Smooth muscle cell (in vitro differentiated cells): Measurements from ENCODE around the gene NCCRP1. TPM values are rescaled to one million over a fixed set of nuclear protein-coding genes. Genes with fewer than 3 reads are reported as not detected.

Experiments
- DNase-seq: peaks from one replicate; lab custom pipeline; 2025; ENCODE audit not compliant: unreplicated experiment; lab: John Stamatoyannopoulos, UW
- H2AFZ ChIP-seq: fragments of 200-600 bp; sonication (generic); 2 replicates; pipeline ENCODE4 v1.6.0; 2016; ENCODE audit warnings: antibody characterized with exemption, low read depth, mild to moderate bottlenecking
- H3F3A ChIP-seq: fragments of 200-600 bp; sonication (generic); 2 replicates; pipeline ENCODE4 v1.6.0; 2017; ENCODE audit warnings: antibody characterized with exemption, low read depth
- H3K27ac ChIP-seq: fragments of 200-600 bp; sonication (generic); 2 replicates; pipeline ENCODE4 v1.5.1; 2016; ENCODE audit warnings: low read depth, mild to moderate bottlenecking
- H3K27me3 ChIP-seq: fragments of 200-600 bp; sonication (generic); 2 replicates; pipeline ENCODE4 v1.6.1; 2016; ENCODE audit warnings: low read depth, mild to moderate bottlenecking
- H3K36me3 ChIP-seq: fragments of 200-600 bp; sonication (generic); 2 replicates; pipeline ENCODE4 v1.5.1; 2016; ENCODE audit warnings: low read depth
- H3K4me1 ChIP-seq: fragments of 200-600 bp; sonication (generic); 2 replicates; pipeline ENCODE4 v1.5.1; 2016; ENCODE audit warnings: low read depth
- H3K4me2 ChIP-seq: fragments of 200-600 bp; sonication (generic); 2 replicates; pipeline ENCODE4 v1.6.0; 2016; ENCODE audit warnings: mild to moderate bottlenecking
- H3K4me3 ChIP-seq: fragments of 200-600 bp; sonication (generic); 2 replicates; pipeline ENCODE4 v1.5.1; 2016; ENCODE audit warnings: mild to moderate bottlenecking
- H3K79me2 ChIP-seq: fragments of 200-600 bp; sonication (generic); 2 replicates; pipeline ENCODE4 v1.6.0; 2016; ENCODE audit warnings: low read depth, mild to moderate bottlenecking
- H3K9ac ChIP-seq: fragments of 200-600 bp; sonication (generic); 2 replicates; pipeline ENCODE4 v1.6.0; 2016; ENCODE audit warnings: low read depth
- H3K9me3 ChIP-seq: fragments of 200-600 bp; sonication (generic); replicated peaks from 2 replicates; pipeline ENCODE4 v1.5.1; 2016; ENCODE audit warnings: low read depth
- H4K20me1 ChIP-seq: fragments of 200-600 bp; sonication (generic); 2 replicates; pipeline ENCODE4 v1.6.0; 2016; ENCODE audit warnings: low read depth
- CTCF ChIP-seq: fragments of 200-600 bp; sonication (generic); IDR thresholded peaks from 2 replicates; pipeline ENCODE4 v1.5.1; 2017; ENCODE audit warnings: borderline replicate concordance, mild to moderate bottlenecking, antibody characterized with exemption; ENCODE audit not compliant: insufficient read depth, poor library complexity, severe bottlenecking
- WGBS: methylation state at CpG from one replicate; pipeline ENCODE4 v1.1.7; 2016; ENCODE audit warnings: low lambda C conversion rate; 5-methylcytosine and 5-hydroxymethylcytosine counted together
- polyA plus RNA-seq: library from polyadenylated mRNA; unstranded; fragments of >200 nt; fragmentation: Nextera tagmentation; extraction: Ambion mirVana; gene quantifications from 2 replicates; pipeline ENCODE4 v1.2.1, GENCODE V29; 2016
- total RNA-seq: library from RNA; depleted of rRNA; stranded (reverse); fragments of >200 nt; gene quantifications from 2 replicates; pipeline ENCODE4 v1.2.3, GENCODE V29; 2014

Gene NCCRP1
- total and polyA plus RNA-seq, 2 experiments from 2014 or later, result 1.5 to 4.0 TPM

GRCh38 chr19:39207293-39207836 lies 10.6 kb downstream of the NCCRP1 start:
- H3K79me2 ChIP-seq, result no peaks in the 10 kb centered on the region
- no peaks in the 10 kb centered on the region for H3K27me3 ChIP-seq
- H3K9me3 ChIP-seq, result no peaks in the 10 kb centered on the region
- TF ChIP-seq CTCF, result no peak
- no peak overlapping the region for H3K4me2 ChIP-seq
- H3K4me3 ChIP-seq, result no peak overlapping the region
- no peak overlapping the region for H2AFZ ChIP-seq
- no peaks in the 10 kb centered on the region for H4K20me1 ChIP-seq
- H3K27ac ChIP-seq, result no peak overlapping the region
- H3K36me3 ChIP-seq, result no peaks in the 10 kb centered on the region
- no peak overlapping the region for H3K9ac ChIP-seq
- WGBS, result 72% methylated on average over 6 of the region's 6 CpGs
- DNase-seq, result no peak
- H3K4me1 ChIP-seq, result no peaks in the 10 kb centered on the region
- no peaks in the 10 kb centered on the region for H3F3A ChIP-seq

DNA sequence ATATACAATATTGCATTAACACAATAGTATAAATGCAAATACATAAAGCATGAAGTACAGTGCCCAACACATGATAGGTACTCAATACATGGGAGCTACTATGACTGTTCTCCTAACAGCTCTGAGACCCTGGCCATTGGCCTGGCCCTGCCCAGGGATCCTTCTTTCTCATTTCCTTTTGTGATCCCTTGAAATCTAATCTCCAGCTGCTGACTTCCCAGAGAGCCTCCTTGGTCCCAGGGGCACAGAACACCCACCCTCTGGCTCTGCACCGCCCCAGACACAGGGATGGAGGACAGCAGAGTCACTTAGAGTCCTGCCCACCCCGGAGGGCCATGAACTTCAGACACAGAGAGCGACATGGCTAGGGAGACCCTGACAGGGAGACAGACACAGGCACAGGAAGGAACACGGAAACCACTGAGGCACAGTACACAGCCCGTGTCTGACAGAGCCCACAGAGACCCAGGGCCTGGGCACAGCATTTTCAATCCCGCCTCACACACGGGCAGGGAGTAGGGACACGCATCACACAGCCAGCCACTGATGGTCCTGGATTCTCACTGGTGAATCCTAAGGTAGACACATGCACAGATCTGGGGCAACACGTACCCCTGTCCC lies 11.5 kb downstream of the NCCRP1 start:
- Histone ChIP-seq H3K79me2 (no peaks in the 10 kb centered on the region), H3K4me2 (no peak overlapping the region), H3K9me3 (no peaks in the 10 kb centered on the region), H3K4me1 (no peaks in the 10 kb centered on the region), H3K4me3 (no peak overlapping the region), H2AFZ (no peak overlapping the region), H4K20me1 (no peaks in the 10 kb centered on the region), H3K9ac (no peak overlapping the region), H3K27ac (no peak overlapping the region), H3K27me3 (no peaks in the 10 kb centered on the region), H3F3A (no peaks in the 10 kb centered on the region), H3K36me3 (no peaks in the 10 kb centered on the region)
- no peak for TF ChIP-seq CTCF
- WGBS, result 85% methylated on average over 9 of the region's 9 CpGs
- DNase-seq, result no peak

- no peaks in the 10 kb centered on the region for H4K20me1 ChIP-seq
- H2AFZ ChIP-seq, result no peak overlapping the region
- no peak for TF ChIP-seq CTCF
- H3K9ac ChIP-seq, result no peak overlapping the region
- WGBS, result 89% methylated on average over 7 of the region's 7 CpGs
- H3K4me2 ChIP-seq, result no peak overlapping the region
- no peaks in the 10 kb centered on the region for H3K79me2 ChIP-seq
- no peaks in the 10 kb centered on the region for H3F3A ChIP-seq
- no peak for DNase-seq
- no peaks in the 10 kb centered on the region for H3K9me3 ChIP-seq
- no peaks in the 10 kb centered on the region for H3K27me3 ChIP-seq
- H3K36me3 ChIP-seq, result no peaks in the 10 kb centered on the region
- no peaks in the 10 kb centered on the region for H3K4me1 ChIP-seq
- no peak overlapping the region for H3K27ac ChIP-seq
- no peak overlapping the region for H3K4me3 ChIP-seq
Observed at GRCh38 chr19:39209196-39209595, 12.4 kb downstream of the NCCRP1 start.
